ENCODE measurements around the gene ADAMTSL1. TPM values are rescaled to one million over a fixed set of nuclear protein-coding genes. Genes with fewer than 3 reads are reported as not detected.

ADAMTSL1 gene
- total RNA-seq, 1 donor from 2014 or later: not detected

DNA sequence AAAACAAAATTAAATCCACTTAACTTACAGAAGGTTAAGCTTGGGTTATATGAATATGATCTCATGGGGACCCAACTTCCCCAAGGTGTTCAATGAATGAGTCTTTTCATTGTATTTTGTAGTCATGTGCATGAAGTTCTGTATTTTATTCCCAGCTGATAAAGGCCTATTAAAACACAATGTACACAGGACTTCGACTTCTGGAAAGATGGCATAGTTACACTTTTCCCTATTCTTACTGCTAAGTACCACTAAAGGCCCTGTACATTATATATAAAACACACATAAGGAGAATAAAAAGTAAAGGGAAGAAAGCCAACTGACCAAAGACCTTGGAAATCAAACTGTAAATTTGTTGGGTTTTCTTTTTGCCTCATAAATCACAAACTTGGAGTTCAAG is 336.6 kb downstream of the ADAMTSL1 start:
- no peaks in the 10 kb centered on the region for H3K36me3 Mint-ChIP-seq (ENCODE audit: low read depth)
- H3K27me3 Mint-ChIP-seq (ENCODE audit: low read depth): peaks cover 2% of the 10 kb centered on the region
- no peak for DNase-seq (ENCODE audit: low spot score)
- H3K9me3 Mint-ChIP-seq: no peaks in the 10 kb centered on the region
- H3K4me1 Mint-ChIP-seq (ENCODE audit: low read depth): no peaks in the 10 kb centered on the region
- no peak overlapping the region for H3K4me3 Mint-ChIP-seq (ENCODE audit: low read depth)
- intact Hi-C loops (cut with micrococcal nuclease): no loop called here
- no peak overlapping the region for H3K27ac Mint-ChIP-seq

GRCh38 chr9:18811171-18811570 is 337.2 kb downstream of the ADAMTSL1 start:
- intact Hi-C loops (cut with micrococcal nuclease): no loop called here
- Mint-ChIP-seq H3K9me3 (no peaks in the 10 kb centered on the region), H3K4me1 (ENCODE audit: low read depth) (no peaks in the 10 kb centered on the region)

DNA sequence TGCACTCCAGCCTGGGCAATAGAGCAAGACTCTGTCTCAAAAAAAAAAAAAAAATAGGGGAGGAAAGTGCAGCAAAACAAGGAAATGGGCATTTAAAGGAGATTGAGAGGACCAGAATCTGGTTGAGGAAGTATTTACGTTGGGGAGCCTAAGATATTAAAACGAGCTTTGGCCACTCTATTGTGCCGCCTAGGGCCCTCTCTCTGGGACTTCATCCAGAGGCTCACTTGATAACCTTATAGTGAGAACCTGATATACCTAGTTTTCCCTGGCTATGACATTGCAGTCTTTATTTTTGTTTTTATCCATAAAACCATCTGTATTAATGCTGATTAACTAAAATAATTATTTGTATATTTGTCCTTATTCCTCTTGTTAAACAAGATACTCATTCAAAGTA is 345.5 kb downstream of the ADAMTSL1 start:
- H3K9me3 Mint-ChIP-seq: no peaks in the 10 kb centered on the region
- H3K4me3 Mint-ChIP-seq (ENCODE audit: low read depth): no peak overlapping the region
- no peak for DNase-seq (ENCODE audit: low spot score)
- H3K27me3 Mint-ChIP-seq (ENCODE audit: low read depth): no peaks in the 10 kb centered on the region
- intact Hi-C loops (cut with micrococcal nuclease): no loop called here
- no peak overlapping the region for H3K27ac Mint-ChIP-seq
- H3K36me3 Mint-ChIP-seq (ENCODE audit: low read depth): no peaks in the 10 kb centered on the region
- no peaks in the 10 kb centered on the region for H3K4me1 Mint-ChIP-seq (ENCODE audit: low read depth)

More at GRCh38 chr9:18811171-18811570, 337.2 kb downstream of the ADAMTSL1 start:
- no peak overlapping the region for H3K4me3 Mint-ChIP-seq (ENCODE audit: low read depth)
- DNase-seq (ENCODE audit: low spot score): no peak
- H3K27me3 Mint-ChIP-seq (ENCODE audit: low read depth): no peaks in the 10 kb centered on the region
- H3K27ac Mint-ChIP-seq: no peak overlapping the region
- no peaks in the 10 kb centered on the region for H3K36me3 Mint-ChIP-seq (ENCODE audit: low read depth)

- intact Hi-C loops (cut with micrococcal nuclease): no loop called here
- Mint-ChIP-seq H3K4me1 (ENCODE audit: low read depth) (peaks cover 2% of the 10 kb centered on the region), H3K27ac (no peak overlapping the region), H3K36me3 (ENCODE audit: low read depth) (no peaks in the 10 kb centered on the region), H3K27me3 (ENCODE audit: low read depth) (no peaks in the 10 kb centered on the region), H3K9me3 (no peaks in the 10 kb centered on the region), H3K4me3 (ENCODE audit: low read depth) (no peak overlapping the region)
- no peak for DNase-seq (ENCODE audit: low spot score)
These were observed 346.7 kb downstream of the ADAMTSL1 start for GRCh38 chr9:18820566-18821095.

- Mint-ChIP-seq H3K4me1 (ENCODE audit: low read depth) (peaks cover 6% of the 10 kb centered on the region), H3K27ac (no peak overlapping the region), H3K4me3 (ENCODE audit: low read depth) (no peak overlapping the region), H3K9me3 (no peaks in the 10 kb centered on the region), H3K27me3 (ENCODE audit: low read depth) (no peaks in the 10 kb centered on the region), H3K36me3 (ENCODE audit: low read depth) (no peaks in the 10 kb centered on the region)
- intact Hi-C loops (cut with micrococcal nuclease): no loop called here
- DNase-seq (ENCODE audit: low spot score): no peak
These were observed 347.8 kb downstream of the ADAMTSL1 start for GRCh38 chr9:18821788-18822187.

GRCh38 chr9:18822850-18823249 is 348.9 kb downstream of the ADAMTSL1 start:
- Mint-ChIP-seq H3K36me3 (ENCODE audit: low read depth) (no peaks in the 10 kb centered on the region), H3K4me3 (ENCODE audit: low read depth) (no peak overlapping the region), H3K27me3 (ENCODE audit: low read depth) (no peaks in the 10 kb centered on the region), H3K9me3 (no peaks in the 10 kb centered on the region), H3K4me1 (ENCODE audit: low read depth) (peaks cover 6% of the 10 kb centered on the region), H3K27ac (no peak overlapping the region)
- intact Hi-C loops (cut with micrococcal nuclease): no loop called here
- no peak for DNase-seq (ENCODE audit: low spot score)

GRCh38 chr9:18824095-18824666 is 350.2 kb downstream of the ADAMTSL1 start:
- no peaks in the 10 kb centered on the region for H3K27me3 Mint-ChIP-seq (ENCODE audit: low read depth)
- no peak overlapping the region for H3K27ac Mint-ChIP-seq
- intact Hi-C loops (cut with micrococcal nuclease): no loop called here
- no peaks in the 10 kb centered on the region for H3K36me3 Mint-ChIP-seq (ENCODE audit: low read depth)
- H3K4me1 Mint-ChIP-seq (ENCODE audit: low read depth): peaks cover 6% of the 10 kb centered on the region
- no peak overlapping the region for H3K4me3 Mint-ChIP-seq (ENCODE audit: low read depth)
- H3K9me3 Mint-ChIP-seq: no peaks in the 10 kb centered on the region
- no peak for DNase-seq (ENCODE audit: low spot score)

GRCh38 chr9:18825656-18826170 is 351.8 kb downstream of the ADAMTSL1 start:
- H3K4me1 Mint-ChIP-seq (ENCODE audit: low read depth): peaks cover 6% of the 10 kb centered on the region
- no peak overlapping the region for H3K4me3 Mint-ChIP-seq (ENCODE audit: low read depth)
- H3K36me3 Mint-ChIP-seq (ENCODE audit: low read depth): no peaks in the 10 kb centered on the region
- H3K27me3 Mint-ChIP-seq (ENCODE audit: low read depth): no peaks in the 10 kb centered on the region
- H3K27ac Mint-ChIP-seq: no peak overlapping the region
- intact Hi-C loops (cut with micrococcal nuclease): no loop called here
- no peaks in the 10 kb centered on the region for H3K9me3 Mint-ChIP-seq
- DNase-seq (ENCODE audit: low spot score): no peak

GRCh38 chr9:18826248-18826647 is 352.3 kb downstream of the ADAMTSL1 start:
- DNase-seq (ENCODE audit: low spot score): no peak

GRCh38 chr9:18829066-18829465 is 355.1 kb downstream of the ADAMTSL1 start:
- Mint-ChIP-seq H3K4me3 (ENCODE audit: low read depth) (no peak overlapping the region), H3K36me3 (ENCODE audit: low read depth) (no peaks in the 10 kb centered on the region), H3K9me3 (no peaks in the 10 kb centered on the region), H3K27me3 (ENCODE audit: low read depth) (no peaks in the 10 kb centered on the region), H3K27ac (no peak overlapping the region), H3K4me1 (ENCODE audit: low read depth) (peaks cover 6% of the 10 kb centered on the region)
- intact Hi-C loops (cut with micrococcal nuclease): no loop called here
- no peak for DNase-seq (ENCODE audit: low spot score)

More at GRCh38 chr9:18826248-18826647, 352.3 kb downstream of the ADAMTSL1 start:
- Mint-ChIP-seq H3K9me3 (no peaks in the 10 kb centered on the region), H3K27me3 (ENCODE audit: low read depth) (no peaks in the 10 kb centered on the region), H3K27ac (no peak overlapping the region), H3K36me3 (ENCODE audit: low read depth) (no peaks in the 10 kb centered on the region), H3K4me1 (ENCODE audit: low read depth) (peaks cover 6% of the 10 kb centered on the region), H3K4me3 (ENCODE audit: low read depth) (no peak overlapping the region)
- intact Hi-C loops (cut with micrococcal nuclease): no loop called here

DNA sequence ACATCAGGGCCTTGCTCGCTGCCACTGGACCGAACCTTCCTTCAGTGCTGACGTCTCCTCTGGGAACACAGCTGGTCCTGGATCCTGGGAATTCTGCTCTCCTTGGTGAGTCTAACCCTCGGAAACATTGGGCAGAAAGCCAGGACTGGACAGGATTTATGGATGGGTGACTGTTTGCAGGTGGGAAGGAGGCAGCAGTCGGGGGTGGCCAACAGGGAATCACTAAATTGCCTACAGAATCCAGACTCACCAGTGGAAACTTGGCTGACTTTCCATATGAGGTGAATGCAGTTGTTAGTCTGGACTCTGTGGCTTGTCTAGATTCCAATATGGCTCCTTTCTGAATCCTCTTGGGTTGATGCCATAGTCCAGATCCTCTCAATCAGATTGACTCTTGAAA is 355.9 kb downstream of the ADAMTSL1 start:
- intact Hi-C loops (cut with micrococcal nuclease): no loop called here
- Mint-ChIP-seq H3K4me1 (ENCODE audit: low read depth) (peaks cover 6% of the 10 kb centered on the region), H3K4me3 (ENCODE audit: low read depth) (no peak overlapping the region), H3K27ac (no peak overlapping the region), H3K27me3 (ENCODE audit: low read depth) (no peaks in the 10 kb centered on the region), H3K36me3 (ENCODE audit: low read depth) (no peaks in the 10 kb centered on the region), H3K9me3 (no peaks in the 10 kb centered on the region)
- DNase-seq (ENCODE audit: low spot score): no peak

DNA sequence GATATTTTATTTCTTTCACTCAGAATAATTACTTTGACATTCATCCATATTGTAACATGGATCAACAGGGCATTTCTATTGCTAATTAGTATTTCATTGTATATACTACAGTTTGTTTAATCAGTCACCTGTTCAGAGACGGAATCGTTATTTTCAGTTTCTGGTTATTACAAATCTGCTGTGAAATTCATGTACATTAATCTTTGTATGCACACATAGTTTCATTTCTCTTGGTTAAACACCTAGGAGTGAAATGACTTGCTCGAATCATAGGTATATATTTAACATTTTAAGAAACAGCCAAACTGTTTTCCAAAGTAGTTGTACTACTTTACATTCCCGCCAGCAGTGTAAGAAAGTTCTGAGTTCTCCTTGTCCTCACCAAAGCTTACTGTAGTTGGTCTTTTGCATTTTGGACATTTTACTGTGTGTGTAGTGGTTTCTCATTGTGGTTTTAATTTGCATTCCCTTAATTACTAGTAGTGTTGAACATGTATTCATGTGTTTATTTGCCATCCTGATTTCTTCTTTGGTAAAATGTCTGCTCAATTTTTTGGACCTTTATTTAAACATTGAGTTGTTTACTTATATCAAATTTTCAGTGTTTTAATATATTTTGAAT is 360.9 kb downstream of the ADAMTSL1 start:
- Mint-ChIP-seq H3K4me1 (ENCODE audit: low read depth) (no peaks in the 10 kb centered on the region), H3K36me3 (ENCODE audit: low read depth) (no peaks in the 10 kb centered on the region), H3K9me3 (no peaks in the 10 kb centered on the region), H3K4me3 (ENCODE audit: low read depth) (no peak overlapping the region), H3K27me3 (ENCODE audit: low read depth) (no peaks in the 10 kb centered on the region), H3K27ac (no peak overlapping the region)
- DNase-seq (ENCODE audit: low spot score): no peak
- intact Hi-C loops (cut with micrococcal nuclease): no loop called here

DNA sequence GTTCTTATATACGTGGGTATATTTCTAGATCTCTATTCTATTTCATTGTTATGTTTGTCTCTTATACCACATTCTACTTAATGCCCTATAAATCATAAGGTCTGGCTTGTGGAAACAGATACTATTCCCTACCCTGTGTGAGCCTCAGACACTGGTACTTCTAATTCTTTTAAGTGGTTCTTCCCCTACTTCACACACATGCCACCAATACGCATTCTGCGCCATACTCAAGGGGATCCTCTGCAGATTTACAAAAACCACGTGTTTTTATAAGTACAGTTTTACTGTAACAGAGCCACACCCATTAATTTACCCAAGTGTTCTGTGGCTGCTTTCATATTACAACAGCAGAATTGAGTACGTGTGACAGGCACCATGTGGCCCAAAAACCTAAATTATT is 363.4 kb downstream of the ADAMTSL1 start:
- no peak for DNase-seq (ENCODE audit: low spot score)
- H3K27me3 Mint-ChIP-seq (ENCODE audit: low read depth): no peaks in the 10 kb centered on the region
- intact Hi-C loops (cut with micrococcal nuclease): no loop called here
- H3K9me3 Mint-ChIP-seq: no peaks in the 10 kb centered on the region
- no peak overlapping the region for H3K27ac Mint-ChIP-seq
- no peak overlapping the region for H3K4me3 Mint-ChIP-seq (ENCODE audit: low read depth)
- no peaks in the 10 kb centered on the region for H3K36me3 Mint-ChIP-seq (ENCODE audit: low read depth)
- H3K4me1 Mint-ChIP-seq (ENCODE audit: low read depth): no peaks in the 10 kb centered on the region
